Umbilical cord (tissue), 2 donors: ENCODE data around the gene CIBAR2. TPM values are rescaled to one million over a fixed set of nuclear protein-coding genes. Genes with fewer than 3 reads are reported as not detected.
A peak's percentile ranks its signal among the peaks of the same experiment; 100 is the strongest.

ENCODE experiments used
- DNase-seq: peaks from one replicate; pipeline ENCODE4 v3.0.0-alpha.2; 2015; ENCODE audit warnings: low spot score
- total RNA-seq: library from RNA; depleted of rRNA; stranded (reverse); fragments of >200 nt; gene quantifications from one replicate; pipeline ENCODE4 v1.2.3, GENCODE V29; 2014; ENCODE audit warnings: low replicate concordance; ENCODE audit not compliant: insufficient read depth

CIBAR2 gene
- total RNA-seq, 1 donor from 2014 or later: not detected

DNA sequence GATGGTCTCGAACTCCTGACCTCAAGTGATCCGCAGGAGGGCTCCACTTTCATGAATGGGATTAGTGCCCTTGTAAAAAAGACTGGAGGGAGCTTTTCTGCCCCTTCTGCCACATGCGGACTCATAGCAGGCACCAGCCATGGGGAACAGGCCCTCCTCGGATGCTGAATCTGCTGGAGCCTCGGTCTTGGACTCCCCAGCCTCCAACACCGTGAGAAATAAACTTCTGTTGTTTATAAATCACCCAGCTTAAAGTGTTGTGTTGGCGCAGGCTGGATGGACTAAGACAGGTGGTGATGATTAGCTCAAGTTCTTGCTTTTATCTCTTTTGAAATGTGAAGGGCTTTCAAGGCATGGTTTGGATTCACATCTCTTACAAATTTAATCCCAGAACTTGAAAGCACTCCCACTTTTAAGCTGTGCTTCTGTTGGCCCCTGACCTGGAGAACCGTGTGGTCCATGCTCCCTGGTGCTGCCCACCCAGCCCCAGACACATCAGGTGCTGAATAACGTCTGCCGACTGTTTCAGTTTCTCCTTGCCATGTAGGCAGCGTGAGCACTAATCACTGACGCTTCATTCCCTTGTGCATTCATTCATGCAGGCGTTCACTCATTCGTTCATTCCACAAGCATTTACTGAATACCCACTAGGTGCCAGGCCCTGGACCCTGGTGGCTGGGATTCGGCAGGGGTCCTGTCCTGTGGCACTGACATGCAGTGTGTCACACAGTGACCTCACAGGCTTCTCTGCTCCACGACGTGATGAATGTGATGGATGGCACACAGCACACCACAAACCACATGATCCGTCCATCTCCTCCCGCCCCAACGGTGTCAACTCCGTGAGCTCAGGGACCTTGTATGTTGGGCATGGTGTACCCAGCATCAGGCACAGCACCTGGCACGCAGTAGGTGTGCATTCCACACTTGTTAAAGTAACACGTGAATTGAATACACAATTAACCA is 8.9 kb downstream of the CIBAR2 start:
- no peak for DNase-seq

GRCh38 chr16:85101956-85102630 is 10.2 kb downstream of the CIBAR2 start:
- DNase-seq: no peak

DNA sequence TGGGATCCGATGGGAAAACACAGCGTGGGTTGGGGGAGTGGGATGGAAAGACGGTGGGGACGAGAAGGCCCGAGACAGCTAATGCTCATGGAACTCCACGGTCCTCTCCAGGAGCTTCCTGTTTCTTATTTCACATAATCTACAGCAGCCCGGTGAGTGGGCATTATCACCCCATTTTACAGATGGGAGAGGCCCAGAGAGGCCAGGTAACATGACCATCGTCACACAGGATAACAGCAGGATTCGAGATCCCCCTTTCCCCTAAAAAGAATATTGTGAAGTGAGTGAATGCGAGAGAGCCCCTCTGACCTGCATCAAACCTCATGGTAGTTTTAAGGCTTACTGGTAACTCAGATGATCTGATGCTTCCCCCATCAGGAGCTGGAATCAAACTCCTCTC is 12.0 kb downstream of the CIBAR2 start:
- no peak for DNase-seq

- DNase-seq: no peak
Measured at GRCh38 chr16:85098565-85098964, 13.7 kb downstream of the CIBAR2 start.

GRCh38 chr16:85096921-85097320 is 15.4 kb downstream of the CIBAR2 start:
- no peak for DNase-seq

- DNase-seq: no peak
Measured at GRCh38 chr16:85094812-85095211, 17.5 kb downstream of the CIBAR2 start.

DNA sequence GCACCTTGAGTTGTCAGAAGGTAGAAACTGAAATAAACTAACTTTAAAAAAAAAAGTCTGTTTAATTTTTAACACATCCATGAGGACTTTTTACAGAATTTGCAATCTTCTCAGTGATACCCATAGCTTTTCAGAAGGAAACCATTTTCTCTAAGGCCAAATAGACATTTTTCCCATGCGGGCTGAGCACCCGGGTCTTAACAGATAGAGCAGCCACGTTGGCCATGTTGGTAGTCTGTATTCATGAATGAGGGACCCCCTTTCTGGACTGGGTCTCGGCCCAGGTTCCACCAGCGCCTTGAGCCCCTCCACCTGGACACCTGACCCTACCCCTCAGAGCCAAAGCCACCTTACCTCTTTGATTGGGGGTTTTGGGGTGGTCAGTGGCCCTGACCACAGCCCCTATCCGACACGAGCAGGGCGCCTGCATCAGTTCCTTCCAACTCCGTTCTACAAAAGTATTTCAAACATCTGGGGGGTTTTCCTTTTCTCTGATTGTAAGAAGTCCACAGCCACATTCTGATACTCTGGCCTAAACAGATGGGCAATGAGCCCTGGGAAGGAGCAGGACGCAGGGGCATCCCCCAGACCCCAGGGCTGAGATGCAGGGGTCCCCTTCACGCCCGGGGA is 18.0 kb downstream of the CIBAR2 start:
- DNase-seq: no peak

DNA sequence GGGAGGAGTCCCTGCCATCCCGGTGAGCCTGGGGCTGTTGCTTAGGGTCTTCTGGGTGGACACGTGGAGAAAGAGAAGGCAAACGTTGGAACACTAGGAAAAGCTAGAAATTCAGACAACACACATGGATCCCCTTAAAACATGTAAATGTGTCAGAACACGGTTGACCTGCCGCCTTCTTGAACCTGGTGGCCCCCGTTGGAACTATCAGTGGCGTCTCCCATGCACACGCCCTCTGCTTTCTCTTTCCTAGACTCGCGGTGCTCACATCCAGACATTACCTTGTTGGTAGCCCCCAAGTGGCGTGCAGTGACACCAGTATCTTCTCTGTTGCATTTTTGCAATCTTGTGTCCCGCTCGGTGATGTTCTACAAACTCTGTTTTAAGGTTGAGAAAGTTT is 18.6 kb downstream of the CIBAR2 start:
- no peak for DNase-seq

DNA sequence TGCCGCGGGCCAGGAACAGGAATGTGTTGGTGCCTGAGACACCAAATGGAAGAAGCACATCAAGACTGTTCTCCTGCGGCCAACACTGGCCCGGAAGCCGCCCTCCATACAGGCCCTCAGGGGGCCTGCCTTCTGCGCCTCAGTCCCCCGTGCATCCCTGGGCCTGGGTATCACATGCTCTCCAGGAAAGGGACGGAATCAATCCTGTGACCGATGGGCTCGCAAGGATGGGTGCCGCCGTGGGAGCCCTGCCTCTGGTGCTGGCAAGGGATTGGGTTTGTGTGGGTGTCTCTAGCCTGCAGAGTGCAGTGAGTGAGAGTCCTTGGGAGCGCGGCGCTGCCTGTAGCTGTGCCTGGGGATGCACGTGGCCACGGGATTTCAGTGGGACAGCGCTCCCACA is 19.4 kb downstream of the CIBAR2 start:
- no peak for DNase-seq

GRCh38 chr16:85092309-85092708 is 20.0 kb downstream of the CIBAR2 start:
- DNase-seq: no peak

DNA sequence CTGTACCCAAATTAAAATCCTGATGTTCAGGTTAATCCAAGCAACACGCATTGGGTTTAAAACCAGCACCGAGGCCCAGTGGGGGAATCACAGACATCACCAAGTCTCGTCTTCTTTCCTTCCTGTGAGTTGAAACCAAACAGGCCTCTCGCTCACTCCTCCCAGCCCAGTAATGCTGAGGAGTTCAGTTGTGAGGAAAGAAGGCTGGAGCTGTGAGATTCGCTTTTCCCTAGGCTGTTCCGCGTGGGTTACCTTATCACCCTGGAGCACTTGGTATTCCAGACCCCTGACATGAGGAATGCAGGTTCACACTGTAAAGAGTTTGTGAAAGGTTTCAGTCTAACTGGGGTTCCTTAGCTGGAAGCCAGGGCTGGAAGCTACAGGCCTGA is 20.8 kb downstream of the CIBAR2 start:
- peak; percentile 71 for DNase-seq

DNA sequence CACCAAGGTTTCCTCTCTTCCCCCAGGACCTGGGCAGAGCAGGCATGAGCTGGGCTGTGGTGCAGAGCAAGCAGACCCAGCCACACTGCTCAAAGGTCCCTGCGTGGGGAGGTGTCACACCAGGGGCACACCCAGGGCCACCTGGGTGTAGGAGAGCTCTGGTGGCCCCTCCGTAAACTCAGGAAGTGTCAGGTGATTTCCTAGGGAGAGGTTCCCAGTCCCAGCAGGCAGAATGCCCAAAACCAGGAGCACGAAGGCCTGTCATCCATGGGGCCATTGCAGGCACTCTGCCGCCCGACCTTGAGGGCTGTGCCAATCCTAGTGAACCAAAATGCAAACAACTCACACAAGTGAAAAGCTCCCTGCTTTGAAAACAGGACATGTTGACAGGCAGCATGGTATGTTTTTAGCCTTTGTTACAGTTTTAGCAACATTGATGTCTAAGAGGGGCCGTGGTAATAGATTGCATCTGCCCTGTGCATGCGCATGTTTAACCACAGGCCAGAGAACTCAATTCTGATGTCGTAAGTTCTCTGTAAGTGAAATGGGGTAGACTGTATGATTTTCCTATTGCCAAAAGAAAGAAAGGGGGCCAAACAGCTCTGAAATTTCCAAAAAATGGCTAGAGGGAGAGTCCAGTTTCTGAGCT is 21.3 kb downstream of the CIBAR2 start:
- no peak for DNase-seq

- peak; percentile 40 for DNase-seq
Measured at GRCh38 chr16:85090181-85090580, 22.1 kb downstream of the CIBAR2 start.

DNA sequence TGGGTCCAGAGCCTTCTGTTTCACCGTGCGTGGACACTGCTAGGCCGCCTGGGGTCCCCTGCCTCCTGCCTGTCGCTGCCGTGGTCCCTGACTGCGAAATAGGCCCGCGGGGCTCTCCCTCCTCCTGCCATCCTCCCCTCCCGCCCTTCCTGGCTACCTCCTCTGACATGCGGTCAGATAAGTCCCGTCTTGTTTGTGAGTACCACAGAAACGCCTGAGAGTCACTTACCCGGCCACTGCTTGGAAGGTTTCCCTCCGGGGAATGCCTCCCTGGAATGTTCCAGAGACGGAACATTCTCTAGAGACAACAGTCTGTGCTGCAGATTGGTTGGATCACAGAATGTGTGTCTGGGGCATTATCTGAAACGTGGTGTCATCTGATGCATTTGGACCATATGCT is 22.7 kb downstream of the CIBAR2 start:
- DNase-seq: peak; percentile 84

DNA sequence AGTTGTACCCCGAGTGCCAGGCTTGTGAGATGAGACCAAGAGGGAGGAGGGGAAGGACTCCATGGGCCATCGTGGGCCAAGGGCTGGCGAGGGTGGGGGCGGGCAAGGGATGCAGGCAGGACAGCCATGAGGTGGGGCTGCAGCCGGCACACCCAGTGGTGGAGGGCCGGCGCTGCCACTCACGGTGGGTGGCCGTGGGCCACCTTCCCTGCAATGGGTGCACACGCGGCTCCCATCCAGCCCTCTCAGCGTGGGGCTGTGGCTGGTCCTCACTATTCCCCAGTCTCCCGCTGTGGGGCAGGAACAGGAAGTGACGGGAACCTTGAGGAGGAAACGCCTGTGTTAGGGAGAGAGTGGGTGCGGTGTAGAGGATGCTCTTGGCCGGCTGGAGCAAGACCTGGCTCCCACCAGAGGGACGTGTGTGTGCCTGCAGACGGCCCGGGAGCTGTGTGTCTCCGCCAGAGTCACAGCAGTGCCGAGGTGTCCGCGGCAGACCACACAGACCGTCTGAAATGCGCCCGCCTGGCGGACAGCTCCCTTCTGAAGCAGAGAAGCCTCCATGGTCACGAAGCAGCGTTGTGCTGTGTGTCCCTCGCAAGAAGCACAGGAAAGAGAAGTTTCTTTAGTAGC is 23.6 kb downstream of the CIBAR2 start:
- DNase-seq: no peak

DNA sequence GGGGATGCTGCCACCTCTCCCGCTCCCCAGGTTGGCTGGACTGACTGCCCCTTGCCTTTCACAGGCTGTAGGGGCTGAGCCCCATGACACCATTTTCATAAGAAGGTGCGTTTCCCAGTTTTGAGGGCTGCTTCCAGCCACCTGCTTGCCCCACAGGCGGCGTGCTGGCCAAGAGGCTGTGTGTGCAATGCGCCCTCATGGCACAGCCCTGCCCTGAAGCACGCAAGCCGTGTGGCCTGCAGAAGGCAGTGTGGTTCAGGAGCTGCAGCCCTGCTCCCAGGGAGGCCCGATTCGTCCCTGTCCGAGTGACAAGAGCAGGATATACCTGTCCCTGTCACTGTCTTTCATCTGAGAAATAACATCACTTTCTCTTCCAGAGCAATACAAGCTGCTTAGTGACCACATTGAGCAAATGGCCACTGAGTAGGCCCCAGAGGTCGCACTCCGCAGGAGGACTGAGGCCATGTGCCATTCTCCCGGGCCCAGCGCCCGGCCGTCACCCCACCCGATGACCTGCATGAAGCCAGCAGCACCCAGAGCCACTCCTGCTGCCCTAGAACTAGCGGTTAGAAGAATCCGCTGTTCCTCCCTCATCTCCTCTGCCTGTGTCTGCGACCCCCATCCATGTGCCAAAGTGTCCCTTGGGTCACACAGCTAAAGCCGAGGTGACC is 24.2 kb downstream of the CIBAR2 start:
- DNase-seq: no peak

GRCh38 chr16:85086347-85087291 is 25.7 kb downstream of the CIBAR2 start:
- peak; percentile 38 for DNase-seq

DNA sequence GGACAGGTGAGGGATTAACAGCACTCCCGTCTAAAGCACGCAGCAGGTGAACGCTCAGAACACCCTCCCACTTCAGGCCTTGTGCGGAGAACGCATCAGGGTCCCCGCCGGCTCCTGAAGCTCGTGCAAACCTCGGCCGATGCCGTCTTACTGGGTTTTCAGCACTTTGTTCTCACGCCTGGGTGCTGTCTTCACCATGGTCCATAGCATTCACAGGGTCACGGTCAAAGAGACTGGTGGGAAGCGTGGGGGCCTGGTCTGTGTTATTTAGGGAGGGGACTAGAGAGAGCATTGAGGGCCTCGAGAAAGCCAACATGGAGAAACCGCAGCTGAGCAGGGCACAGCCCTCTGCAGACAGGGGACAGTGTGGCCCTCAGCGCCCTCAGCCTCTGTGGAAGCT is 26.6 kb downstream of the CIBAR2 start:
- no peak for DNase-seq

DNA sequence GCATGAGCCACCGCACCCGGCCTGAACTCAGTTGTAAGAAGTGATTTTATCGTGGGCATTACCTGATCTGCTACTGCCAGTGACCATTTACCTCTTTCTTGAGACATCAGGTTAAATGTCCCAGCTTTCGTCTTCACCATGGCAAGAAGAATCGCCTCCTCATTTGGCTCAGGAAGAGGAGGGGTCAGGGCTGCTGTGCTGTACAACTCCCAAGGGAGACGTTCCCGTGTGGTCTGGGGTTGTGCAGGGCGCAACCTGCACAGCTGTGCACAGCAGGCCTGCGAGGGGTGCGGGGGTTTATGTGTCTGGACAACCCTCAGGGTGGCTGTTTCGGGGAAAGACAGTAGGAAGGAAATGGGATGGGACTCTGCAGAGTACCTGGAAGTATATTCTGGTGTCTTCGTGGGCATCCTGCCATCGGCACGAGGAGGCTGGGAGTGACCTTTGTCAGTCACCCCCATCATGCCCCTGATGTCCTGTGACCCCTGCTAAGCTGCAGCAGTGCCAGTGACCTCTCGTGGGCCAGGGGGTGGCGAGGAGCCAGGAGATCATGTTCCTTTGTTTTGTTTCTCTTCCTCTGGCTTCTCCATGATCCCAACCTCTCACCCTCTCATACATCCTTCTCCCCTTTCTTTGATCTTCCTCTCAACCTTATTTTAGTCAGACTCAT is 27.3 kb downstream of the CIBAR2 start:
- no peak for DNase-seq
